ENCODE results near the gene CETP. TPM values are rescaled to one million over a fixed set of nuclear protein-coding genes. Genes with fewer than 3 reads are reported as not detected.

CETP gene
- total RNA-seq, 1 experiment from 2014 or later: not detected

DNA sequence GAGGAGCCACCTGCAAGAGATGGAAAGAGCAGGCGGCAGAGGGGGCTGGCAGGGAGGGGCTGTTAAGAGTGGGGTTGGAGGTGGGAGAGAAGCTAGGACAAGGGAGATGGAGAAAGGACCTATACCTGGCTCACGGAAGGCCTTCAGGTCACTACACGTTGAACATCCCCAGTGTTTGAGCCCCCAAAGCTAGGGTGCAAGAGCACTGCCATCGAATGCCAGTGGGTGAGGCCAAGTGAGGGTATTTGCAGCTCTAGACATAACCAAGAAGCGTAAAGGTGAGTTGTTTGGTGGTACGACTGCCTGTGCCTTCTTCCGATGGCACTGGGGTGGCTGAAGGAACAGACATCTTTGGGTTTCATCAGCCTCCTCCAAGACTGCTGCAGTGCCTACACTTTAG, 46.9 kb upstream of the CETP start:
- H3K4me1 ChIP-seq (ENCODE audit: insufficient read depth, low read length): no peaks in the 10 kb centered on the region
- H3K36me3 ChIP-seq (ENCODE audit: low read depth, low read length): no peaks in the 10 kb centered on the region
- no peak overlapping the region for H3K4me2 ChIP-seq (ENCODE audit: low read length)
- no peaks in the 10 kb centered on the region for H3K79me2 ChIP-seq (ENCODE audit: low read length)
- no peaks in the 10 kb centered on the region for H4K20me1 ChIP-seq (ENCODE audit: low read length)
- no peaks in the 10 kb centered on the region for H3K9me2 ChIP-seq (replicated peaks; ENCODE audit: low read length)
- ATAC-seq: no peak
- H3K27me3 ChIP-seq (ENCODE audit: low read length): no peaks in the 10 kb centered on the region
- POLR2A ChIA-PET (ENCODE audit: unreplicated experiment): no interaction called here
- H3F3A ChIP-seq (ENCODE audit: low read length, unreplicated experiment): no peaks in the 10 kb centered on the region
- H3K9ac ChIP-seq (ENCODE audit: low read length): no peak overlapping the region
- no peak for TF ChIP-seq EZH2 (IDR thresholded peaks at IDR 0.05; ENCODE audit: low read length, unreplicated experiment)
- TF ChIP-seq, protein P1, sequence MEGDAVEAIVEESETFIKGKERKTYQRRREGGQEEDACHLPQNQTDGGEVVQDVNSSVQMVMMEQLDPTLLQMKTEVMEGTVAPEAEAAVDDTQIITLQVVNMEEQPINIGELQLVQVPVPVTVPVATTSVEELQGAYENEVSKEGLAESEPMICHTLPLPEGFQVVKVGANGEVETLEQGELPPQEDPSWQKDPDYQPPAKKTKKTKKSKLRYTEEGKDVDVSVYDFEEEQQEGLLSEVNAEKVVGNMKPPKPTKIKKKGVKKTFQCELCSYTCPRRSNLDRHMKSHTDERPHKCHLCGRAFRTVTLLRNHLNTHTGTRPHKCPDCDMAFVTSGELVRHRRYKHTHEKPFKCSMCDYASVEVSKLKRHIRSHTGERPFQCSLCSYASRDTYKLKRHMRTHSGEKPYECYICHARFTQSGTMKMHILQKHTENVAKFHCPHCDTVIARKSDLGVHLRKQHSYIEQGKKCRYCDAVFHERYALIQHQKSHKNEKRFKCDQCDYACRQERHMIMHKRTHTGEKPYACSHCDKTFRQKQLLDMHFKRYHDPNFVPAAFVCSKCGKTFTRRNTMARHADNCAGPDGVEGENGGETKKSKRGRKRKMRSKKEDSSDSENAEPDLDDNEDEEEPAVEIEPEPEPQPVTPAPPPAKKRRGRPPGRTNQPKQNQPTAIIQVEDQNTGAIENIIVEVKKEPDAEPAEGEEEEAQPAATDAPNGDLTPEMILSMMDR (conservative IDR thresholded peaks at IDR 0.05; ENCODE audit: low read depth, low read length): no peak
- TF ChIP-seq EZH2phosphoT487 (IDR thresholded peaks at IDR 0.05; ENCODE audit: borderline replicate concordance, low read length): no peak
- BruUV-seq (replicated peaks): no TSS peak
- H3K9me3 ChIP-seq (ENCODE audit: low read length): no peaks in the 10 kb centered on the region
- DNase-seq: no peak
- H2AFZ ChIP-seq (ENCODE audit: low read length): no peak overlapping the region
- CTCF ChIA-PET: no interaction called here
- H3K27ac ChIP-seq (ENCODE audit: low read length): no peak overlapping the region
- H3K4me3 ChIP-seq (ENCODE audit: low read length): no peak overlapping the region
- intact Hi-C loops (cut with micrococcal nuclease): no loop called here

DNA sequence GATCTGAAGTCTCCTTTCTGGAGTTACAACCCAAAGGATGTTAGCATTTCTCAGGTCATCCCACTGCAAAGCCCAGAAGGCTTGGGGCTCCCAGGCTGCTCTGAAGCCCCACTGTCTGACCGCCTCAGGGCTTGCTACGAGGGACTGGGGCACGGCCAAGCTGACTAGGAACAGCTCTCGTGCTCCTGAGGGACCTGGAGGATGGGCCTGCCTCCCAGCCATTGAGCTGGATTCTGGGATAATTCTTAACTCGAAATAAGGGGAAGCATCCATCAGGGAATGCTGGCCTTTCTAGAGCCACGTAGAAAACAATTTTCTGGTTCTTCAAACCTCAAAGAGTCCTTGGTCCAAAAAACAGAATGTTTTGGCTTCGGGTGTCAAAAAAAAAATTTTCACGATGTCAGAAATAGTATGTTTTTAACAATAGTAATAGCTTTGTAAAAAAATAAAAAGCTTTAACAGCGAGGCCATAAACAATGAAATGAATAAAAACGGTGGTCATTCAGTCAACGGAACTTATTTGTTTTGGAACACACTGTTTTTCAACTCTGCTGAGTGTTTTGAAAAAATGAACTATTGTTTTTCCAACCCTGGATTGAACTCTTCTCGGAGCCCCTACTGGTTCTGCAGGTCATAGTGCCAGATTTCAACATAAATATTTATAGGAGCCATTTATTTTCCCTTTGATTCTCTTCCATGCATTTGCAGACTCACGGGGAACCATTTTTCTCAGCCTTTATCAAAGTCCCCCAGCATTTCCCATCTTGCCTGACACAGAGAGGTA, 46.2 kb upstream of the CETP start:
- intact Hi-C loops (cut with micrococcal nuclease): no loop called here

More for the DNA sequence above, 46.2 kb upstream of the CETP start:
- no peaks in the 10 kb centered on the region for H4K20me1 ChIP-seq (ENCODE audit: low read length)
- no peak for DNase-seq
- no peaks in the 10 kb centered on the region for H3K9me3 ChIP-seq (ENCODE audit: low read length)
- H3K36me3 ChIP-seq (ENCODE audit: low read depth, low read length): no peaks in the 10 kb centered on the region
- ChIA-PET CTCF (no interaction called here), POLR2A (ENCODE audit: unreplicated experiment) (no interaction called here)
- no peak overlapping the region for H2AFZ ChIP-seq (ENCODE audit: low read length)
- no peak overlapping the region for H3K27ac ChIP-seq (ENCODE audit: low read length)
- no peaks in the 10 kb centered on the region for H3K27me3 ChIP-seq (ENCODE audit: low read length)
- H3F3A ChIP-seq (ENCODE audit: low read length, unreplicated experiment): no peaks in the 10 kb centered on the region
- no peaks in the 10 kb centered on the region for H3K79me2 ChIP-seq (ENCODE audit: low read length)
- no peaks in the 10 kb centered on the region for H3K4me1 ChIP-seq (ENCODE audit: insufficient read depth, low read length)
- H3K4me3 ChIP-seq (ENCODE audit: low read length): no peak overlapping the region
- H3K4me2 ChIP-seq (ENCODE audit: low read length): no peak overlapping the region
- BruUV-seq (replicated peaks): no TSS peak
- TF ChIP-seq EZH2 (IDR thresholded peaks at IDR 0.05; ENCODE audit: low read length, unreplicated experiment) (no peak), EZH2phosphoT487 (IDR thresholded peaks at IDR 0.05; ENCODE audit: borderline replicate concordance, low read length) (no peak)
- TF ChIP-seq, protein P1 (conservative IDR thresholded peaks at IDR 0.05; ENCODE audit: low read depth, low read length): no peak
- H3K9me2 ChIP-seq (replicated peaks; ENCODE audit: low read length): no peaks in the 10 kb centered on the region
- no peak for ATAC-seq
- H3K9ac ChIP-seq (ENCODE audit: low read length): no peak overlapping the region

All from PC-3 (cell line).